GM23248 (cell line): ENCODE data around the gene WDR59.

Experiments
- EZH2 ChIP-seq: fragments of 200-600 bp; sonication (generic); IDR thresholded peaks from 2 replicates; pipeline ENCODE4 v1.6.1; 2018; ENCODE audit warnings: antibody characterized with exemption, mild to moderate bottlenecking; ENCODE audit not compliant: insufficient read depth, poor library complexity, severe bottlenecking
- EZH2phosphoT487 ChIP-seq: fragments of 200-600 bp; sonication (generic); IDR thresholded peaks from 2 replicates; pipeline ENCODE4 v1.6.1; 2018; ENCODE audit warnings: antibody characterized with exemption, moderate library complexity, mild to moderate bottlenecking, low read depth; ENCODE audit not compliant: insufficient read depth

GRCh38 chr16:74868035-74868434 lies 116.9 kb downstream of the WDR59 start:
- TF ChIP-seq EZH2phosphoT487 (no peak), EZH2 (no peak)
